Left lung (tissue), 14 donors: ENCODE data around the gene REM1. TPM values are rescaled to one million over a fixed set of nuclear protein-coding genes. Genes with fewer than 3 reads are reported as not detected.
"Not testable (repeated sequence)": the region's sequence is repeated elsewhere in the genome, so short reads cannot be mapped to it uniquely, and the experiment has no call there.

ENCODE experiments used
- ATAC-seq: fragments of 200-7000 bp; cut with Tn5 transposase; one replicate; pipeline ENCODE4 v1.9.1; 2020; ENCODE audit warnings: moderate library complexity
- DNase-seq, 4 donors: peaks; one replicate each; pipeline ENCODE4 v3.0.0-alpha.2; 2013 to 2020
- H3K27ac ChIP-seq, 2 donors: fragments of 200-600 bp; sonication (generic) in 1 of 2; one replicate each; pipeline versions ENCODE4 v1.5.0 to v1.8.0; 2020 to 2021
- H3K27me3 ChIP-seq, 2 donors: fragments of 200-600 bp; sonication (generic) in 1 of 2; one replicate each; pipeline versions ENCODE4 v1.5.0 to v1.8.0; 2020 to 2021
- H3K36me3 ChIP-seq, 2 donors: fragments of 200-600 bp; sonication (generic) in 1 of 2; one replicate each; pipeline versions ENCODE4 v1.5.0 to v1.8.0; 2020 to 2021
- H3K4me1 ChIP-seq, 2 donors: fragments of 200-600 bp; one replicate each; pipeline ENCODE4 v1.8.0; 2021
- H3K4me3 ChIP-seq, 2 donors: fragments of 200-600 bp; sonication (generic) in 1 of 2; one replicate each; pipeline versions ENCODE4 v1.5.0 to v1.8.0; 2020 to 2021; ENCODE audit warnings: mild to moderate bottlenecking in 1 of 2
- H3K9me3 ChIP-seq, 2 donors: fragments of 200-600 bp; sonication (generic) in 1 of 2; one replicate each; pipeline versions ENCODE4 v1.5.0 to v1.8.0; 2020 to 2021
- CTCF ChIP-seq, 2 donors: fragments of 200-600 bp; sonication (generic) in 1 of 2; IDR thresholded peaks; one replicate each; pipeline versions ENCODE4 v1.5.0 to v1.8.0; 2021; ENCODE audit warnings: antibody characterized with exemption in 2 of 2
- intact Hi-C, 2 donors: fragments of 100-400 bp; cut with DNase I; formaldehyde crosslinking; loops; one replicate each; pipeline versions ENCODE4 v1.11.2 to v1.14.2; 2022
- long read RNA-seq, 12 donors: library from polyadenylated mRNA in 2 of 12; unstranded in 2 of 12; transcript quantifications; one replicate each; pipeline ENCODE4 v2.0.0 and lab custom pipeline, GENCODE V29; 2019 to 2026
- polyA plus RNA-seq, 6 donors: library from polyadenylated mRNA; unstranded; fragments of 120-200 nt; gene quantifications; one replicate each; pipeline ENCODE4 v1.2.1, GENCODE V29; 2013; ENCODE audit not compliant: insufficient read length in 6 of 6
- total RNA-seq, 2 donors: library from RNA; stranded (reverse); fragmentation: NEBNext Ultra II Directional; extraction: Animal tissue kit (Norgen Biotek cat#: 25700); gene quantifications; one replicate each; pipeline ENCODE4 v1.2.1, GENCODE V29; 2021
- donor health status: DM: no; HTN: yes; CAD: no.
- donor health status: DM: no; HTN: no; CAD: no.

Gene REM1, protein sequence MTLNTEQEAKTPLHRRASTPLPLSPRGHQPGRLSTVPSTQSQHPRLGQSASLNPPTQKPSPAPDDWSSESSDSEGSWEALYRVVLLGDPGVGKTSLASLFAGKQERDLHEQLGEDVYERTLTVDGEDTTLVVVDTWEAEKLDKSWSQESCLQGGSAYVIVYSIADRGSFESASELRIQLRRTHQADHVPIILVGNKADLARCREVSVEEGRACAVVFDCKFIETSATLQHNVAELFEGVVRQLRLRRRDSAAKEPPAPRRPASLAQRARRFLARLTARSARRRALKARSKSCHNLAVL
- total RNA-seq (1 to 10 TPM; 2.0 to 2.3 TPM), polyA plus RNA-seq (1 to 10 TPM; 5.2 to 9.9 (median 8.2) TPM)
- long read RNA-seq, donor 1, partial matches to known transcripts, result 5 of 9 reads
- long read RNA-seq, donor 1, other reads (novel, unspliced or antisense), result 0 of 9 reads
- long read RNA-seq, donor 2, result 0 reads
- long read RNA-seq, donor 3, partial matches to known transcripts, result 0 of 3 reads
- long read RNA-seq, donor 3, other reads (novel, unspliced or antisense), result 0 of 3 reads
- long read RNA-seq, donor 4, partial matches to known transcripts, result 0 of 1 reads
- long read RNA-seq, donor 4, other reads (novel, unspliced or antisense), result 0 of 1 reads
- long read RNA-seq, donor 5, partial matches to known transcripts, result 0 of 1 reads
- long read RNA-seq, donor 5, other reads (novel, unspliced or antisense), result 0 of 1 reads
- long read RNA-seq, donor 6, partial matches to known transcripts, result 0 of 1 reads
- long read RNA-seq, donor 6, other reads (novel, unspliced or antisense), result 0 of 1 reads
- long read RNA-seq, donor 7, result 0 reads
- long read RNA-seq, donor 8, partial matches to known transcripts, result 0 of 4 reads
- long read RNA-seq, donor 8, other reads (novel, unspliced or antisense), result 0 of 4 reads
- long read RNA-seq, donor 9, result 0 reads
- long read RNA-seq, donor 10, transcript REM1-201 (5 exons, 1,665 nt), result major isoform, 5 of 6 reads
- long read RNA-seq, donor 10, partial matches to known transcripts, result 1 of 6 reads
- long read RNA-seq, donor 10, other reads (novel, unspliced or antisense), result 0 of 6 reads
- long read RNA-seq, donor 11, result 0 reads
- long read RNA-seq, donor 12, partial matches to known transcripts, result 0 of 4 reads
- long read RNA-seq, donor 12, other reads (novel, unspliced or antisense), result 0 of 4 reads

GRCh38 chr20:31474758-31475427 lies at the start of gene REM1, which contains the start of gene DEFB124:
TSS of gene REM1 (plus strand) at chr20:31475288. CDS start at chr20:31476446, 1,158 bp downstream.
TSS of gene DEFB124 (minus strand) at chr20:31475127. CDS start at chr20:31473013, 2,114 bp downstream.
- TF ChIP-seq CTCF (IDR thresholded peaks at IDR 0.05), result no peak
- no peaks in the 10 kb centered on the region for H3K9me3 ChIP-seq
- DNase-seq (peak in 2 of 4 donors; percentile 60 to 80), ATAC-seq (peak; percentile 88)
- peaks cover 15 to 45% of the 10 kb centered on the region in 2 donors for H3K27me3 ChIP-seq
- intact Hi-C loops, result no loop called here
- H3K4me1 ChIP-seq, result peaks cover 0 to 14% of the 10 kb centered on the region in 2 donors
- peak within 1 kb of the TSS; percentile 38 to 42 for H3K4me3 ChIP-seq
- H3K36me3 ChIP-seq, result no peaks in the 10 kb centered on the region
- H3K27ac ChIP-seq, result no peak within 1 kb of the TSS

DNA sequence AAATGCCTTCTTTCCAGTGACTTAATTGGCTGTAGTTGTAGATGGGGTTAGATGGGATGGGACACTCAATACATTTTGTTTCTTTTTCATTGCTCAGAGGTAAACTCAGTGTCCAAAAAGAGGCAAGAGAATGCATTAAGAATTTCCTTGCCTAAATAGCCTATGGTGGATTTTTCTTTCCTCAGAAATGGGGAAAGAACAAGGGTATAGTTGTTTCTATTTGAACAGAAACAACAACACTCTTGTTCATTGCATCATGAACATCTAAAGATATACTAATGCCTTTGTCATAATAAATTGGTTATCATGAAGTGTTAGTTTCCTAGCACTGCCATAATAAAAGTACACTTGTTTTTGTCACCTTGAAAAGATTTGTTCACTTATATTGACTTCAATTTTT lies 49.3 kb upstream of the REM1 start:
- H3K36me3 ChIP-seq, result no peaks in the 10 kb centered on the region
- intact Hi-C loops, result no loop called here
- TF ChIP-seq CTCF (IDR thresholded peaks at IDR 0.05), result no peak
- H3K27me3 ChIP-seq, result no peaks in the 10 kb centered on the region
- DNase-seq (no peak), ATAC-seq (no peak)
- no peaks in the 10 kb centered on the region for H3K9me3 ChIP-seq
- no peaks in the 10 kb centered on the region for H3K4me1 ChIP-seq
- H3K27ac ChIP-seq, result no peak overlapping the region
- no peak overlapping the region for H3K4me3 ChIP-seq

DNA sequence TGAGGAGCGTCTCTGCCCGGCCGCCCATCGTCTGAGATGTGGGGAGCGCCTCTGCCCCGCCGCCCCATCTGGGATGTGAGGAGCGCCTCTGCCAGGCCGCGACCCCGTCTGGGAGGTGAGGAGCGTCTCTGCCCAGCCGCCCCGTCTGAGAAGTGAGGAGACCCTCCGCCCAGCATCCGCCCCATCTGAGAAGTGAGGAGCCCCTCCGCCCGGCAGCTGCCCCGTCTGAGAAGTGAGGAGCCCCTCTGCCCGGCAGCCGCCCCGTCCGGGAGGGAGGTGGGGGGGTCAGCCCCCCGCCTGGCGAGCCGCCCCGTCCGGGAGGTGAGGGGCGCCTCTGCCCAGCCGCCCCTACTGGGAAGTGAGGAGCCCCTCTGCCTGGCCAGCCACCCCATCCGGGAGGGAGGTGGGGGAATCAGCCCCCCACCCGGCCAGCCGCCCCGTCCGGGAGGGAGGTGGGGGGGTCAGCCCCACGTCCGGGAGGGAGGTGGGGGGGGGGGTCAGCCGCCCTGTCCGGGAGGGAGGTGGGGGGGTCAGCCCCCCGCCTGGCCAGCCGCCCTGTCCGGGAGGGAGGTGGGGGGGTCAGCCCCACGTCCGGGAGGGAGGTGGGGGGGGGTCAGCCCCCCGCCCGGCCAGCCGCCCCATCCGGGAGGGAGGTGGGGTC lies 48.1 kb upstream of the REM1 start:
- H3K27ac ChIP-seq, DNase-seq, H3K36me3 ChIP-seq, H3K27me3 ChIP-seq, intact Hi-C loops, H3K4me1 ChIP-seq, H3K4me3 ChIP-seq, H3K9me3 ChIP-seq, ATAC-seq: not testable (repeated sequence)

GRCh38 chr20:31427576-31427975 lies 47.5 kb upstream of the REM1 start:
- H3K36me3 ChIP-seq, intact Hi-C loops, DNase-seq, H3K9me3 ChIP-seq, H3K27me3 ChIP-seq, ATAC-seq, H3K4me1 ChIP-seq, H3K27ac ChIP-seq, H3K4me3 ChIP-seq: not testable (repeated sequence)

DNA sequence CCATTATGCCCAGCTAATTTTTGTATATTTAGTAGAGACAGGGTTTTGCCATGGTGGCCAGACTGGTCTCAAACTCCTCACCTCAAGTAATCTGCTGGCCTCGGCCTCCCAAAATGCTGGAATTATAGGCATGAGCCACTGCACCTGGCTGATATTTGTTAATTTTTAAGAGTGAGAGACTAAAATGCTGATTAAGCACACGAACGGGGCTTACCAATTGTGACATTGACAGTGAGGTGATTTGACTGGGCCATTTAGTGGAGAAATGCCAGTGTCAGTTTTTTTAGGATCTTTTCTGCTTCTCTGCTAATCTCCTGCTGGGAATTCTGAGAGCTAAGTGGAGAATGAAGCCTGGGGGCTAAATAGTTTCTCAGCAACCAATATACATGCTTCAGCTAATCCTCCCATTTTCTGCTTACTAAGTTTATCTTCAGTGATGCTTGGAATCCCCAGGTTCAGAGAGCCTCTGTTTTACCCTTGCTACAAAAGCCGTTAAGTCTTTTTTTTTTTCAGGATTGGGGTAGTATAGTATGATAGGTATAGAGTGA lies 44.4 kb upstream of the REM1 start:
- no peak for TF ChIP-seq CTCF (IDR thresholded peaks at IDR 0.05)
- DNase-seq (no peak), ATAC-seq (no peak)
- Histone ChIP-seq H3K27ac (no peak overlapping the region), H3K36me3 (no peaks in the 10 kb centered on the region), H3K4me1 (no peaks in the 10 kb centered on the region), H3K9me3 (no peaks in the 10 kb centered on the region), H3K4me3 (no peak overlapping the region), H3K27me3 (peaks cover 0 to 16% of the 10 kb centered on the region in 2 donors)
- intact Hi-C loops, result no loop called here
